SU-DHL-6 (cell line): ENCODE results near the gene PDE1A.

Source experiments
- H2AFZ ChIP-seq: fragments of 200-600 bp; sonication (generic); 2 replicates; pipeline ENCODE4 v1.6.1; 2014; ENCODE audit warnings: low read depth, mild to moderate bottlenecking, moderate library complexity, mixed read lengths, antibody characterized with exemption, low read length; ENCODE audit not compliant: severe bottlenecking
- H3F3A ChIP-seq: fragments of 200-600 bp; shearing (Covaris generic); 2 replicates; pipeline ENCODE4 v1.6.0; 2016; ENCODE audit warnings: antibody characterized with exemption, mild to moderate bottlenecking; ENCODE audit not compliant: insufficient read depth
- H3K27ac ChIP-seq: fragments of 200-600 bp; sonication (generic); 2 replicates; pipeline ENCODE4 v1.5.1; 2016; ENCODE audit warnings: low read depth, mild to moderate bottlenecking, low read length, moderate library complexity, mixed read lengths
- H3K27me3 ChIP-seq: fragments of 200-600 bp; sonication (generic), shearing (Covaris generic); 2 replicates; pipeline ENCODE4 v1.6.0; 2014; ENCODE audit warnings: mild to moderate bottlenecking, low read length
- H3K36me3 ChIP-seq: fragments of 200-600 bp; sonication (generic); 2 replicates; pipeline ENCODE4 v1.6.1; 2014; ENCODE audit warnings: mild to moderate bottlenecking, low read length, mixed read lengths
- H3K4me2 ChIP-seq: fragments of 300-600, 200-600 bp; shearing (Covaris generic), sonication (generic); 2 replicates; pipeline ENCODE4 v1.6.0; 2014; ENCODE audit warnings: low read length, low read depth, mild to moderate bottlenecking; ENCODE audit not compliant: poor library complexity, severe bottlenecking
- H3K4me3 ChIP-seq: fragments of 200-600 bp; sonication (generic); 2 replicates; pipeline ENCODE4 v1.5.1; 2014; ENCODE audit warnings: antibody characterized with exemption, low read length, mild to moderate bottlenecking, mixed read lengths; ENCODE audit not compliant: insufficient read depth, poor library complexity, severe bottlenecking
- H3K79me2 ChIP-seq: fragments of 200-600 bp; sonication (generic); 2 replicates; pipeline ENCODE4 v1.6.1; 2014; ENCODE audit warnings: mild to moderate bottlenecking, low read length, moderate library complexity; ENCODE audit not compliant: insufficient read depth
- H3K9ac ChIP-seq: fragments of 200-600 bp; sonication (generic); 2 replicates; pipeline ENCODE4 v1.7.0; 2014; ENCODE audit warnings: mild to moderate bottlenecking, low read length
- H3K9me2 ChIP-seq: fragments of 200-600 bp; sonication (generic); replicated peaks from 2 replicates; pipeline ENCODE4 v1.6.1; 2014; ENCODE audit warnings: low read length; ENCODE audit not compliant: insufficient read depth
- H3K9me3 ChIP-seq: fragments of 200-600 bp; sonication (generic); 2 replicates; pipeline ENCODE4 v1.6.1; 2014; ENCODE audit warnings: low read length, mixed read lengths; ENCODE audit not compliant: insufficient read depth
- H4K20me1 ChIP-seq: fragments of 200-600 bp; sonication (generic); 2 replicates; pipeline ENCODE4 v1.6.1; 2014; ENCODE audit warnings: low read depth, mild to moderate bottlenecking, antibody characterized with exemption, low read length, moderate library complexity, mixed read lengths
- EZH2phosphoT487 ChIP-seq: fragments of 200-600 bp; sonication (generic), shearing (Covaris generic); conservative IDR thresholded peaks from 2 replicates; pipeline ENCODE4 v1.6.1; 2018; ENCODE audit warnings: mild to moderate bottlenecking, antibody characterized with exemption, low read length, moderate library complexity, mixed read lengths
- TF ChIP-seq, protein P1 (sequence below): fragments of 200-600 bp; sonication (generic); IDR thresholded peaks from one replicate; pipeline ENCODE4 v1.5.1; 2017; ENCODE audit warnings: antibody characterized with exemption, mild to moderate bottlenecking, low read length, moderate library complexity; ENCODE audit not compliant: insufficient read depth, poor library complexity, severe bottlenecking

Gene PDE1A

GRCh38 chr2:182220998-182221397 lies 205.8 kb downstream of the PDE1A start:
- H3K4me3 ChIP-seq: no peak overlapping the region
- TF ChIP-seq, protein P1, sequence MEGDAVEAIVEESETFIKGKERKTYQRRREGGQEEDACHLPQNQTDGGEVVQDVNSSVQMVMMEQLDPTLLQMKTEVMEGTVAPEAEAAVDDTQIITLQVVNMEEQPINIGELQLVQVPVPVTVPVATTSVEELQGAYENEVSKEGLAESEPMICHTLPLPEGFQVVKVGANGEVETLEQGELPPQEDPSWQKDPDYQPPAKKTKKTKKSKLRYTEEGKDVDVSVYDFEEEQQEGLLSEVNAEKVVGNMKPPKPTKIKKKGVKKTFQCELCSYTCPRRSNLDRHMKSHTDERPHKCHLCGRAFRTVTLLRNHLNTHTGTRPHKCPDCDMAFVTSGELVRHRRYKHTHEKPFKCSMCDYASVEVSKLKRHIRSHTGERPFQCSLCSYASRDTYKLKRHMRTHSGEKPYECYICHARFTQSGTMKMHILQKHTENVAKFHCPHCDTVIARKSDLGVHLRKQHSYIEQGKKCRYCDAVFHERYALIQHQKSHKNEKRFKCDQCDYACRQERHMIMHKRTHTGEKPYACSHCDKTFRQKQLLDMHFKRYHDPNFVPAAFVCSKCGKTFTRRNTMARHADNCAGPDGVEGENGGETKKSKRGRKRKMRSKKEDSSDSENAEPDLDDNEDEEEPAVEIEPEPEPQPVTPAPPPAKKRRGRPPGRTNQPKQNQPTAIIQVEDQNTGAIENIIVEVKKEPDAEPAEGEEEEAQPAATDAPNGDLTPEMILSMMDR: no peak
- TF ChIP-seq EZH2phosphoT487: no peak
- no peaks in the 10 kb centered on the region for H3F3A ChIP-seq
- H3K79me2 ChIP-seq: no peaks in the 10 kb centered on the region
- no peaks in the 10 kb centered on the region for H3K36me3 ChIP-seq
- H3K9ac ChIP-seq: no peak overlapping the region
- H3K9me3 ChIP-seq: no peaks in the 10 kb centered on the region
- no peaks in the 10 kb centered on the region for H3K27me3 ChIP-seq
- no peaks in the 10 kb centered on the region for H3K9me2 ChIP-seq
- no peaks in the 10 kb centered on the region for H4K20me1 ChIP-seq
- H3K27ac ChIP-seq: no peak overlapping the region
- no peak overlapping the region for H2AFZ ChIP-seq
- H3K4me2 ChIP-seq: no peak overlapping the region

DNA sequence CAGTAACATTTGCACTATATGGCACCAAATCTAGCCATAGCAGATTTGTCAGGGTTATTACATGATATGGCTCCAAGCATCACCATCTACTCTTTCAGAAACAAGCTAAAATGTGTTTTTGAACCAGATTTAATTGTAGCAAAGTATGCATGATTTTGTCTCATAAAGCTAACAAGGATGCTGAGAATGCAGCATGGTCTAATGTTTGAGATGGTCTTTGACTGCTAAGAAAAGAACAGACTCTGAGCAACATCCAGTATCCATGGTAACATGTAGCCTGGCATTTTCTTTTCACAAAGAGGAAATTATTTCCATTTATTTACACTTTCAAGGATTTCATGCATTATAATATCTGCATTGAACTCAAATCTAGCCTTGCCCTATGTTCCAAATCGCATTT lies 206.5 kb downstream of the PDE1A start:
- H3K4me2 ChIP-seq: no peak overlapping the region
- H3K9ac ChIP-seq: no peak overlapping the region
- no peaks in the 10 kb centered on the region for H4K20me1 ChIP-seq
- H3K79me2 ChIP-seq: no peaks in the 10 kb centered on the region
- H3F3A ChIP-seq: no peaks in the 10 kb centered on the region
- H3K9me3 ChIP-seq: no peaks in the 10 kb centered on the region
- no peaks in the 10 kb centered on the region for H3K9me2 ChIP-seq
- no peaks in the 10 kb centered on the region for H3K36me3 ChIP-seq
- no peaks in the 10 kb centered on the region for H3K27me3 ChIP-seq
- H3K27ac ChIP-seq: no peak overlapping the region
- no peak overlapping the region for H2AFZ ChIP-seq
- TF ChIP-seq EZH2phosphoT487: no peak
- TF ChIP-seq, protein P1: no peak
- no peak overlapping the region for H3K4me3 ChIP-seq

DNA sequence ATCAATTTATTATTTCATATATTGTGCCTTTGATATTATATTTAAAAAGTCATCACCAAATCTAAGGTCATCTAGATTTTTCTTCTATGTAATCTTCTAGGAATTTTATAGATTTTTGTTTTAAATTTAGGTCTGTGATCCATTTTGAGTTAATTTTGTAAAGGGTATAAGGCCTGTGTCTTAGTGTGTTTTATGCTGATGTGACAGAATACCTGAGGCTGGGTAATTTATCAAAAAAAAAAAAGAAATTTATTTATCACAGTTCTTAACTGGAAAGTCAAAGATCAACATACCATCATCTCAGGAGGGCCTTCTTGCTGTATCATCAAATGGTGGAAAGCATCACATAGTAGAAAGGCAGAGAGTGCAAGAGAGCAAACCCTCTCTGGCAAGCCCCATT lies 216.2 kb downstream of the PDE1A start:
- no peaks in the 10 kb centered on the region for H3F3A ChIP-seq
- H3K79me2 ChIP-seq: no peaks in the 10 kb centered on the region
- H3K9me3 ChIP-seq: no peaks in the 10 kb centered on the region
- no peak for TF ChIP-seq EZH2phosphoT487
- TF ChIP-seq, protein P1: no peak
- H3K36me3 ChIP-seq: no peaks in the 10 kb centered on the region
- H3K9me2 ChIP-seq: no peaks in the 10 kb centered on the region
- no peak overlapping the region for H3K4me3 ChIP-seq
- no peak overlapping the region for H3K27ac ChIP-seq
- no peak overlapping the region for H2AFZ ChIP-seq
- H4K20me1 ChIP-seq: no peaks in the 10 kb centered on the region
- H3K9ac ChIP-seq: no peak overlapping the region
- no peak overlapping the region for H3K4me2 ChIP-seq
- no peaks in the 10 kb centered on the region for H3K27me3 ChIP-seq

GRCh38 chr2:182208421-182208820 lies 218.4 kb downstream of the PDE1A start:
- H3K27ac ChIP-seq: no peak overlapping the region
- H3K4me2 ChIP-seq: no peak overlapping the region
- H3K9me3 ChIP-seq: no peaks in the 10 kb centered on the region
- H2AFZ ChIP-seq: no peak overlapping the region
- H3F3A ChIP-seq: no peaks in the 10 kb centered on the region
- H3K27me3 ChIP-seq: no peaks in the 10 kb centered on the region
- H3K9ac ChIP-seq: no peak overlapping the region
- TF ChIP-seq, protein P1: no peak
- no peak for TF ChIP-seq EZH2phosphoT487
- no peaks in the 10 kb centered on the region for H3K79me2 ChIP-seq
- no peaks in the 10 kb centered on the region for H3K36me3 ChIP-seq
- H3K9me2 ChIP-seq: no peaks in the 10 kb centered on the region
- no peak overlapping the region for H3K4me3 ChIP-seq
- H4K20me1 ChIP-seq: no peaks in the 10 kb centered on the region
